ENCODE results near the gene SPATS2.
"Not testable (repeated sequence)": the region's sequence is repeated elsewhere in the genome, so short reads cannot be mapped to it uniquely, and the experiment has no call there.

SPATS2 gene

DNA sequence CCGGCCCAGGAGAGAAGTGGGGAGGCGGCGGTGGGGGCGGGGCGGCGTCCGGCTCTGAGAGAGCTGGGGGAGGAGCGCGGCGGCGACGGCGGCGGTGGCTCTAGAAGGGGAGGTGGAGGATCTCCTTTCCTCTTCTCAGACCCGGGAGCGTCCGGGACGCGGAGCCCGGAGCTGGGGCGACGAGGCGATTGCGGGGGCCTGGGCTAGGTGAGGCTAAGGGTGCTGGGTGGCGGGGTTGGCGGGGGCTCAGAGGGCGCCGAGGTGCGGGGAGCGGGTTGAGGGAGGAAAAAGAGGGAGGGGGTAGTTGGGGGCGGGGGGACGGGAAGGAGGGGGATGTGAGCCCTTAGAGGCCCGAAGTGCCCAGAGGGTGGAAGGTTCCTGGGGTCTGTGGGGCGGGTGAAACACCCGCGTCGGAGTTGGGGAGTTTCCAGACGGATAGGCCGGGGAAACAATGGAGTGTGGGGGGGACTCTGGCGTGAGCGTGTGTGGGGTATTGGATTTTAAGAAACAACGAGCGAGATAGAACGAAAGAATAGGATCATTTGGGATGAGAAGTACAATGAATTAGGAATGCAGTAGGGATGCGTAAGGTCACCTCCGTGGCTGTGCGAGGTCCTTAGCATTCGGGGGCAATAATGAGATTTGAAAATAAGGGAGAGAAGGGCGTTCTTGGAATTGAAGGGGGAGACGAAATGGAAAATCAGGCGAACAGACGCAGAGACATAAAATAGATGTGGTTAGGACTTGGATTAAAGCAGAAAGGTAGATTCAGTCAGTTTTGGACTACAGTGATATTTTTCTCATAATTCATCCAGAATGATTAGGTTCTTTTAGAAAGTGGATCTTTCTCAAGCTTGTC, at the start of gene SPATS2:
Gene SPATS2, plus strand, starts transcription at position 82 of the 859 bp plus-strand sequence. CDS start 93,551 bp downstream, outside the sequence.
- ChIA-PET CTCF (interaction anchor here (0.6 to 2.1 kb wide), 10 partner anchors 9 to 477 kb away, joined by 3 to 17 read pairs (median 4); no protein-coding TSS in a partner anchor), POLR2A (interaction anchor here (0.6 to 2.8 kb wide), 54 partner anchors 9 to 374 kb away, joined by 3 to 34 read pairs (median 5); partner anchors contain the start of genes DNAJC22, MCRS1, PRPF40B and PRPH)
- DNase-seq (ENCODE audit: extremely low spot score) = no peak
- no peak for TF ChIP-seq SP1 (IDR thresholded peaks at IDR 0.05)

DNA sequence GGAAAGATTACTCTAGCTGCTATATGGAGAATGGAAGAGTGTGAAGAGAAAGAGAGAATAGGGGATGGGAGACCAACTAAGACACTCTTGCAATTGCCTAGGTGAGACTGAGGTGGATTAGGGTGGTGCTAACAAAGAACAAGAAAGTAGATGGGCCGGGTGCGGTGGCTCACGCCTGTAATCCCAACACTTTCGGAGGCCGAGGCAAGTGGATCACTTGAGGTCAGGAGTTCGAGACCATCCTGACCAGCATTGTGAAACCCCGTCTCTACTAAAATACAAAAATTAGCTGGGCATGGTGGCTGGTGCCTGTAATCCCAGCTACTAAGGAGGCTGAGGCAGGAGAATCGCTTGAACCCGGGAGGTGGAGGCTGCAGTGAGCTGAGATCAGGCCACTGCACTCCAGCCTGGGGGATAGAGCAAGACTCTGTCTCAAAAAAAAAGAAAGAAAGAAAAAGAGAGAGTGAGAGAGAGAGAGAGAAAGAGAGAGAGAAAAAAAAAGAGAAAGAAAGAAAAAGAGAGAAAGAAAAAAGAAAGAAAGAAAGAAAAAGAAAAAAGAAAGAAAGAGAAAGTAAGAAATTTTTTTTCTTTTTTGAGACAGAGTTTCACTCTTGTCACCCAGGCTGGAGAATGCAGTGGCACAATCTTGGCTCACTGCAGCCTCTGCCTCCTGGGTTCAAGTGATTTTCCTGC, 46.7 kb upstream of the SPATS2 start:
- DNase-seq (ENCODE audit: extremely low spot score); POLR2A ChIA-PET: not testable (repeated sequence)
- CTCF ChIA-PET = interaction anchor here (0.9 to 5.6 kb wide), 2 partner anchors 22 to 27 kb away, joined by 4 to 42 read pairs; no protein-coding TSS in a partner anchor

DNA sequence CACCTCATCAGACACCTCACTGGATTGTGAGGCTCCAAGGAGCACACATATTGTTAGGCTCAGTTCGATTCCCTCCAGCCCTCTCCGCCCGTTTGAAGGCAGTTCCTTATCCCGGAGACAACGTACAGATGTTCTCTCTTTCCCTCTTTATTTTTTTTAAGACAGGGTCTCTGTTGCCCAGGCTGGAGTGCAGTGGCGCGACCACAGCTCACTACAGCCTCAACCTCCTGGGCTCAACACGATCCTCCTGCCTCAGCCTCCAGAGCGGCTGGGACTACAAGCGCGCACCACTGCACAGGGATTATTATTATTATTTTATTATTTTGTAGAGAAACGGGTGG, 44.9 kb upstream of the SPATS2 start:
- ChIA-PET CTCF (interaction anchor here (0.6 to 5.6 kb wide), 10 partner anchors 9 to 56 kb away, joined by 3 to 42 read pairs (median 5); partner anchors contain the start of gene DNAJC22), POLR2A (interaction anchor here (0.7 to 3.1 kb wide), 23 partner anchors 9 to 380 kb away, joined by 3 to 68 read pairs (median 11); partner anchors contain the start of genes C1QL4, DNAJC22, PRPH and SPATS2)
- no peak for DNase-seq (ENCODE audit: extremely low spot score)
- TF ChIP-seq SP1 (IDR thresholded peaks at IDR 0.05) (no peak), BHLHE40 (IDR thresholded peaks at IDR 0.05; ENCODE audit: borderline replicate concordance) (no peak), HDGF (IDR thresholded peaks at IDR 0.05; ENCODE audit: borderline replicate concordance) (no peak), NFRKB (IDR thresholded peaks at IDR 0.05) (no peak), FOXA1 (IDR thresholded peaks at IDR 0.05) (no peak), CTBP1 (IDR thresholded peaks at IDR 0.05; ENCODE audit: borderline replicate concordance) (no peak), ELF4 (IDR thresholded peaks at IDR 0.05) (no peak), ZNF384 (IDR thresholded peaks at IDR 0.05) (no peak), L3MBTL2 (conservative IDR thresholded peaks at IDR 0.05) (peak; percentile 49; the same call in 1 of the 2 replicates)

DNA sequence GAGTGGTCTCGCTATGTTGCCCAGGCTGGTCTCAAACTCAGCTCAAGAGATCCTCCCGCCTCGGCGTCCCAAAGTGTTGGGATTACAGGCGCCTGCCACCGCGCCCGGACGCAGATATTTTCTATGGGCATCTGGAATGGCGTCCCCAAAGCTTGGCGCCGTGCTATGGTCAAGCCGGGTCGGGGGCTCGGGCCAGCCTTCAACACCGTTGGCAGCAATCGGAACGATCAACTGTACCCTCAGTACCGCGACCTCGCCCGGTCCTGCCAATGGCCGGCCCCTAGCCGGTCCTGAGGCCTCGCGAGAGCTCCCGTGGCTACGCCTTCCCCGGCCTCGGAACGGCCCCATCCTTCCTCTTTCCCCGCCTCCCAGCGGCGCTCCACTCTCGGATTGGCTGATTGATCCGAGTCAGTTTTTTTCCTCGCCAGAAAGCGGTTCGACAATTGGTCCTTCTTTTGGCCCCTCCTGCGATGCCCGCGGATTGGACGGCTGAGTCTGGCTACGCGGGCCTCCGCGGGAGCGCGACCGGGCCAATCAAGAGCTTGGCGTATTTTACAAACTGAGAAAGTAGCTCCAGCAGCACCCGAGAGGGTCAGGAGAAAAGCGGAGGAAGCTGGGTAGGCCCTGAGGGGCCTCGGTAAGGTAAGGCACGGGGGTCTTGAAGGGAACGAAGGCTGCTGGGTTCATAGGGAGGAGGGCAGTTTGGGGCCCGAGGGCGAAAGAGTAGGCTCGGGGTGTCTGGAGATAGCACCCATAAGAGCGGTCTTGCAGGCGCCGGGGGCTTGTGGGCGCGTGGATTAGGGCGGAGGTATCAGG, 44.3 kb upstream of the SPATS2 start, which contains the start of gene TROAP:
Gene TROAP, plus strand, starts transcription at position 548 of the 816 bp plus-strand sequence. CDS start 354 bp downstream, outside the sequence.
- CTCF ChIA-PET = interaction anchor here (0.5 to 5.6 kb wide), 10 partner anchors 9 to 35 kb away, joined by 3 to 42 read pairs (median 6); partner anchors contain the start of genes DNAJC22 and PRPH
- peak; percentile 97 for DNase-seq (ENCODE audit: extremely low spot score)
- TF ChIP-seq ZNF384 (IDR thresholded peaks at IDR 0.05) (peak; percentile 96), FOXM1 (IDR thresholded peaks at IDR 0.05; ENCODE audit: borderline replicate concordance) (peak; percentile 97), L3MBTL2 (conservative IDR thresholded peaks at IDR 0.05) (peak; percentile 25; the same call in 1 of the 2 replicates), BHLHE40 (IDR thresholded peaks at IDR 0.05; ENCODE audit: borderline replicate concordance) (no peak)
- TF ChIP-seq, protein P1, sequence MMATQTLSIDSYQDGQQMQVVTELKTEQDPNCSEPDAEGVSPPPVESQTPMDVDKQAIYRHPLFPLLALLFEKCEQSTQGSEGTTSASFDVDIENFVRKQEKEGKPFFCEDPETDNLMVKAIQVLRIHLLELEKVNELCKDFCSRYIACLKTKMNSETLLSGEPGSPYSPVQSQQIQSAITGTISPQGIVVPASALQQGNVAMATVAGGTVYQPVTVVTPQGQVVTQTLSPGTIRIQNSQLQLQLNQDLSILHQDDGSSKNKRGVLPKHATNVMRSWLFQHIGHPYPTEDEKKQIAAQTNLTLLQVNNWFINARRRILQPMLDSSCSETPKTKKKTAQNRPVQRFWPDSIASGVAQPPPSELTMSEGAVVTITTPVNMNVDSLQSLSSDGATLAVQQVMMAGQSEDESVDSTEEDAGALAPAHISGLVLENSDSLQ (IDR thresholded peaks at IDR 0.05) = peak; percentile 70; the same call in 1 of the 2 replicates
- POLR2A ChIA-PET = interaction anchor here (0.5 to 3.1 kb wide), 35 partner anchors 8 to 380 kb away, joined by 3 to 68 read pairs (median 4); partner anchors contain the start of genes C1QL4, DNAJC22, PRPH and SPATS2

DNA sequence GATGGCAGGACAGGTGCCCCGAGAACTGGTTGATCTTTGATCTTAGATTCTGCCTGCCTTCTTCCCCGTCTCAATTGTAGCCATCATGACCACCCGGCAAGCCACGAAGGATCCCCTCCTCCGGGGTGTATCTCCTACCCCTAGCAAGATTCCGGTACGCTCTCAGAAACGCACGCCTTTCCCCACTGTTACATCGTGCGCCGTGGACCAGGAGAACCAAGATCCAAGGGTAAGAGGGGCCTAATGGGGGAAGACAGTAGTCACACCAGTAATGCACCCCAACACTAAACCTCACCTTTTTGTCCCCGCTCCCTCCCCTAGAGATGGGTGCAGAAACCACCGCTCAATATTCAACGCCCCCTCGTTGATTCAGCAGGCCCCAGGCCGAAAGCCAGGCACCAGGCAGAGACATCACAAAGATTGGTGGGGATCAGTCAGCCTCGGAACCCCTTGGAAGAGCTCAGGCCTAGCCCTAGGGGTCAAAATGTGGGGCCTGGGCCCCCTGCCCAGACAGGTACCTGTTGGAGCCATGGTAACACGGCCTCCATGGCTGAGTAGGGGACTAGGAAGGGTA, 43.7 kb upstream of the SPATS2 start:
- TF ChIP-seq FOXK2 (IDR thresholded peaks at IDR 0.05) (no peak), NFRKB (IDR thresholded peaks at IDR 0.05) (no peak), ARNT (IDR thresholded peaks at IDR 0.05) (no peak), FOXM1 (IDR thresholded peaks at IDR 0.05; ENCODE audit: borderline replicate concordance) (no peak), HDGF (IDR thresholded peaks at IDR 0.05; ENCODE audit: borderline replicate concordance) (no peak), LEF1 (IDR thresholded peaks at IDR 0.05; ENCODE audit: borderline replicate concordance) (no peak), ELF4 (IDR thresholded peaks at IDR 0.05) (no peak), ZNF384 (IDR thresholded peaks at IDR 0.05) (no peak), SP1 (IDR thresholded peaks at IDR 0.05) (no peak), BHLHE40 (IDR thresholded peaks at IDR 0.05; ENCODE audit: borderline replicate concordance) (no peak), TARDBP (IDR thresholded peaks at IDR 0.05) (no peak), FOXA1 (IDR thresholded peaks at IDR 0.05) (no peak), L3MBTL2 (conservative IDR thresholded peaks at IDR 0.05) (no peak), CTBP1 (IDR thresholded peaks at IDR 0.05; ENCODE audit: borderline replicate concordance) (no peak), SUZ12 (IDR thresholded peaks at IDR 0.05) (no peak)
- TF ChIP-seq, protein P1 (IDR thresholded peaks at IDR 0.05) = no peak
- CTCF ChIA-PET = interaction anchor here (0.5 to 5.6 kb wide), 8 partner anchors 8 to 35 kb away, joined by 3 to 42 read pairs (median 6); partner anchors contain the start of gene PRPH
- POLR2A ChIA-PET = interaction anchor here (0.7 to 3.1 kb wide), 19 partner anchors 8 to 379 kb away, joined by 3 to 68 read pairs (median 13); partner anchors contain the start of genes C1QL4, DNAJC22, PRPH and SPATS2

More for the DNA sequence above, 43.7 kb upstream of the SPATS2 start:
- no peak for DNase-seq (ENCODE audit: extremely low spot score)

All from HEK293T (cell line).